Calu3 (cell line): ENCODE measurements around the gene YOD1. TPM values are rescaled to one million over a fixed set of nuclear protein-coding genes. Genes with fewer than 3 reads are reported as not detected.

Experiments
- BruUV-seq: library from RNA; stranded (reverse); fragments of 400-500 nt; replicated peaks from 2 replicates; lab custom pipeline; 2021; lab: Mats Ljungman, UMichigan
- CTCF ChIA-PET: fragments of 300-600 bp; sonication (Branson Sonifier 250); formaldehyde crosslinking; loops from one replicate; lab custom pipeline; 2022; ENCODE audit warnings: antibody characterized with exemption; lab: Charles Lee
- DNase-seq: peaks from one replicate; pipeline ENCODE4 v3.0.0; 2022
- H3K27ac Mint-ChIP-seq: one replicate; pipeline ENCODE4 v1.8.0; 2022; ENCODE audit warnings: mixed read lengths; ENCODE audit not compliant: unreplicated experiment
- H3K27me3 Mint-ChIP-seq: one replicate; pipeline ENCODE4 v1.8.0; 2022; ENCODE audit warnings: mixed read lengths; ENCODE audit not compliant: unreplicated experiment
- H3K36me3 Mint-ChIP-seq: one replicate; pipeline ENCODE4 v1.8.0; 2022; ENCODE audit warnings: mild to moderate bottlenecking, moderate library complexity, mixed read lengths; ENCODE audit not compliant: insufficient read depth, unreplicated experiment
- H3K4me1 Mint-ChIP-seq: one replicate; pipeline ENCODE4 v1.8.0; 2022; ENCODE audit warnings: mild to moderate bottlenecking, low read depth, mixed read lengths; ENCODE audit not compliant: unreplicated experiment
- H3K4me3 Mint-ChIP-seq: one replicate; pipeline ENCODE4 v1.8.0; 2022; ENCODE audit warnings: mild to moderate bottlenecking, low read depth, moderate library complexity, mixed read lengths; ENCODE audit not compliant: unreplicated experiment
- H3K9me3 Mint-ChIP-seq: one replicate; pipeline ENCODE4 v1.8.0; 2022; ENCODE audit warnings: low read depth, mixed read lengths; ENCODE audit not compliant: unreplicated experiment
- intact Hi-C: fragments of 100-400 bp; cut with micrococcal nuclease; formaldehyde crosslinking; loops from one replicate; pipeline ENCODE4 v1.10.0; 2022; ENCODE audit not compliant: unreplicated experiment
- total RNA-seq: library from RNA; stranded (reverse); gene quantifications from 2 replicates; pipeline ENCODE4 v1.2.3, GENCODE V29; 2022
- TF ChIP-seq, protein P1 (sequence below): fragments of 200-600 bp; IDR thresholded peaks from one replicate; pipeline ENCODE4 v1.8.0; 2022; ENCODE audit warnings: antibody characterized with exemption; ENCODE audit not compliant: unreplicated experiment

Gene YOD1
- total RNA-seq, 1 experiment from 2014 or later, result 22.4 TPM

DNA sequence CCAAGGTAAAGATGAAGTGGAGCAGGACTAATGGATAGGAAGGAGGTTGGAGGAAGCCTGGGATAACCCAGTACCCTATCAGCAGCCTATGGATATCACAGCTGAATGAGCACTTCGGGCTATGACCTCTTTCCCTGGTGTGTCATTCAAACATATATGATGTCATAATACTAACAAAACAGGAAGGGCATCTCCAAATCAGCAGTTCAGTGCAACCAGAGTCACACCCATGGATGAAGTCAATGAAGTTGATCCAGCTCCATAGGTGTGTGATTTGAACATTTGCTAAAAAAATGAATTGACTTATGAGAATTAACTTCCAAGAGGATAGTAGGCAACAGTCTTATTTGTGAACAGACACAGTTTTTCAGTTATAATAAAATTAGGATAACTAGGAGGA lies 16.8 kb downstream of the YOD1 start:
- H3K27ac Mint-ChIP-seq, result peak overlapping the region; percentile 98
- no peaks in the 10 kb centered on the region for H3K9me3 Mint-ChIP-seq
- H3K4me1 Mint-ChIP-seq, result peaks cover 12% of the 10 kb centered on the region
- TF ChIP-seq, protein P1, sequence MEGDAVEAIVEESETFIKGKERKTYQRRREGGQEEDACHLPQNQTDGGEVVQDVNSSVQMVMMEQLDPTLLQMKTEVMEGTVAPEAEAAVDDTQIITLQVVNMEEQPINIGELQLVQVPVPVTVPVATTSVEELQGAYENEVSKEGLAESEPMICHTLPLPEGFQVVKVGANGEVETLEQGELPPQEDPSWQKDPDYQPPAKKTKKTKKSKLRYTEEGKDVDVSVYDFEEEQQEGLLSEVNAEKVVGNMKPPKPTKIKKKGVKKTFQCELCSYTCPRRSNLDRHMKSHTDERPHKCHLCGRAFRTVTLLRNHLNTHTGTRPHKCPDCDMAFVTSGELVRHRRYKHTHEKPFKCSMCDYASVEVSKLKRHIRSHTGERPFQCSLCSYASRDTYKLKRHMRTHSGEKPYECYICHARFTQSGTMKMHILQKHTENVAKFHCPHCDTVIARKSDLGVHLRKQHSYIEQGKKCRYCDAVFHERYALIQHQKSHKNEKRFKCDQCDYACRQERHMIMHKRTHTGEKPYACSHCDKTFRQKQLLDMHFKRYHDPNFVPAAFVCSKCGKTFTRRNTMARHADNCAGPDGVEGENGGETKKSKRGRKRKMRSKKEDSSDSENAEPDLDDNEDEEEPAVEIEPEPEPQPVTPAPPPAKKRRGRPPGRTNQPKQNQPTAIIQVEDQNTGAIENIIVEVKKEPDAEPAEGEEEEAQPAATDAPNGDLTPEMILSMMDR, result no peak
- H3K27me3 Mint-ChIP-seq, result no peaks in the 10 kb centered on the region
- no peak for DNase-seq
- CTCF ChIA-PET, result interaction anchor here (1.5 to 4.9 kb wide), 6 partner anchors 9 to 52 kb away, joined by 3 to 54 read pairs (median 12); partner anchors contain the start of genes PFKFB2 and YOD1
- peaks cover 45% of the 10 kb centered on the region for H3K36me3 Mint-ChIP-seq
- no TSS peak for BruUV-seq
- no peak overlapping the region for H3K4me3 Mint-ChIP-seq
- intact Hi-C loops, result no loop called here

DNA sequence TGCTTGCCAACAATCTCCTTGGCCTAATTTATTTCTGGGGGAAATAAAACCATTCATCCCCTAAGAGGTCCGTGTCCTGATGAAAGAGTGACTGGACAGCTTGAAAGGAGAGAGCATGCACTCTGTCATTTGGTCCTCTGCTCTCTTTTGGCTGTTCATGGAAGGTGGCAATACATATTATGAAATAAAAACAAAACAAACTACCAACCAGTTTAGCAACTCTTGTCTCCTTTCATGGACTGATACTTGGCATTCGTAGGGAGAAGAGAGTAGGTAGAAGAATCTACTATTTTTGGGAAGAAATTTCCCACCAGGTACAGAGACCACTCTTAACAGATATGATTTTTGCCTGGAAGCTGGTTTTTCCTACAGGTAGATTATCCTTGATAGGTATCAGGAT lies 17.7 kb downstream of the YOD1 start:
- BruUV-seq, result no TSS peak
- Mint-ChIP-seq H3K4me3 (peak overlapping the region; percentile 92), H3K36me3 (peaks cover 54% of the 10 kb centered on the region), H3K27me3 (no peaks in the 10 kb centered on the region), H3K27ac (peak overlapping the region; percentile 98), H3K4me1 (peaks cover 21% of the 10 kb centered on the region), H3K9me3 (no peaks in the 10 kb centered on the region)
- CTCF ChIA-PET, result interaction anchor here (0.7 to 4.9 kb wide), 12 partner anchors 9 to 398 kb away, joined by 3 to 54 read pairs (median 4); partner anchors contain the start of genes DYRK3, PFKFB2 and YOD1
- no peak for DNase-seq
- intact Hi-C loops, result loop anchor here (2.0 kb wide), 1 partner anchor 17 kb away; the partner anchor contains the start of gene YOD1
- TF ChIP-seq, protein P1, result no peak

DNA sequence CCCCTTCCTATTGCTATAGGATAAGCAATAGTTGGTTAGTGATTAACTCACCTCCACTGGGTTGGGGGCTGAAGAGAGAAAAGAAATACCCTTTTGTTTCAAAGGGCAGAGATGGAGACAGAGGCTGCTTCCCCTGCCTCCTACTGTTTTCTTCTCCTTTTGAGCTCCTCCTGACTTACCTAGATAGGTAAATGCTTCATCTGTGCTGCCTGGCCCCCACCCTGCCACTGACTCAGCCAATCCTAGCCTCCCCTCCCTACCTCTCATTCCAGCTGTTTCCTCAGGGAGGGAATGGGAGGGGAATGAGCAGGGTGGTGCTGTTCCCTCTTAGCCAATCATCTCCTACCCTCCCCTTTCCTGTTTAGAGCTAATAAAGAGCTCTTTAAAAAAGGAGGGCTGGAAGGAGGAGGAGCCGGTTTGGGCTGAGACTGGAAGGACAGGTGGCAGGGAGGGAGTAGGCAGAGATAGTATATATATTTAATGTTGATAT lies 18.4 kb downstream of the YOD1 start, which contains the start of gene C1orf116:
C1orf116 (minus strand) TSS at position 229 of the 490 bp plus-strand sequence. CDS start 5,158 bp downstream, outside the sequence.
- H3K4me1 Mint-ChIP-seq, result peaks cover 27% of the 10 kb centered on the region
- H3K27ac Mint-ChIP-seq, result peak within 1 kb of the TSS; percentile 98
- peaks cover 61% of the 10 kb centered on the region for H3K36me3 Mint-ChIP-seq
- H3K4me3 Mint-ChIP-seq, result peak within 1 kb of the TSS; percentile 92
- CTCF ChIA-PET, result interaction anchor here (0.5 to 4.9 kb wide), 17 partner anchors 8 to 397 kb away, joined by 3 to 54 read pairs (median 4); partner anchors contain the start of genes DYRK3, PFKFB2 and YOD1
- intact Hi-C loops, result loop anchor here (2.0 kb wide), 1 partner anchor 18 kb away; the partner anchor contains the start of gene YOD1
- BruUV-seq, result no TSS peak
- peak; percentile 92 for DNase-seq
- TF ChIP-seq, protein P1, result no peak
- no peaks in the 10 kb centered on the region for H3K27me3 Mint-ChIP-seq
- no peaks in the 10 kb centered on the region for H3K9me3 Mint-ChIP-seq

DNA sequence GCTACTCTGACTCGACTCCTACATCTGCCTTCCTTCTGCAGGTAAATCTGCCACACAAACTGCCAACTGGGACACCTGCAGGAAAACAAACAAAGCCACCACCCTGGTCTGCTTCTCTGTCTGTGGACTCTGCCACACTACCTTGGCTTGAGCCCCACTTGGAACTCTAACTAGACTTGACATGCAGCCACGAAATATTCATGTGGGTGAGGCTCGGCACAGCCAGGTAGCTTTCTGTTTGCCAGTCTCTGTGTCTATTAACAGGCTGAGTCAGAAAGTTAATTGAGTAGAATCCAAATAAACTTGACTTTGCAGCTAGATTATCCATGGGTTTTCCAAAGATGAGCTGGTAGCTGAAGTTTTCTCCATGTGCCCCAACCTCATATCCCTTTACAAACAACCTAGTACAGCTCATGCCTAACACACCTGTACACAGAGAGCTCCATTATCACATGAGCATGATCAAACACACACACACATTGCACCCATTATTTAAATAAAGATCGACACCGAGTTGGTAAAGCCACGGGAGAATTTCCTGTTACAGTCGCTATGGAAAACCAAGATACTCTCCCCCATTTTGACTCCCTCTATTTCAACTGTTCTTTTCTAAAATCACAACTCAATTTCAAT lies 19.3 kb downstream of the YOD1 start:
- Mint-ChIP-seq H3K27ac (peak overlapping the region; percentile 98), H3K4me3 (peak overlapping the region; percentile 92), H3K9me3 (no peaks in the 10 kb centered on the region), H3K27me3 (no peaks in the 10 kb centered on the region), H3K36me3 (peaks cover 70% of the 10 kb centered on the region), H3K4me1 (peaks cover 35% of the 10 kb centered on the region)
- no TSS peak for BruUV-seq
- CTCF ChIA-PET, result interaction anchor here (0.8 to 4.9 kb wide), 10 partner anchors 7 to 396 kb away, joined by 3 to 54 read pairs (median 6); partner anchors contain the start of genes DYRK3, PFKFB2 and YOD1
- TF ChIP-seq, protein P1, result no peak
- no peak for DNase-seq
- intact Hi-C loops, result loop anchor here (2.0 kb wide), 1 partner anchor 19 kb away; the partner anchor contains the start of gene YOD1
